H9 (cell line): Measurements from ENCODE around the gene PRRC1. TPM values are rescaled to one million over a fixed set of nuclear protein-coding genes. Genes with fewer than 3 reads are reported as not detected.

Source experiments
- DNase-seq: peaks from one replicate; pipeline ENCODE4 v3.0.0-alpha.2; 2017
- H2AFZ ChIP-seq: one replicate; pipeline ENCODE4 v1.6.1; 2013; ENCODE audit warnings: mild to moderate bottlenecking, low read length, control low read depth, moderate library complexity
- H2AK5ac ChIP-seq: 2 replicates; pipeline ENCODE4 v1.6.1; 2013; ENCODE audit warnings: low read length, control low read depth, mixed read lengths; ENCODE audit not compliant: insufficient read length
- H2BK120ac ChIP-seq: one replicate; pipeline ENCODE4 v1.6.1; 2013; ENCODE audit warnings: low read depth, mild to moderate bottlenecking, low read length, control low read depth, inconsistent platforms; ENCODE audit not compliant: poor library complexity, severe bottlenecking
- H2BK12ac ChIP-seq: 2 replicates; pipeline ENCODE4 v1.6.1; 2013; ENCODE audit warnings: low read length, control low read depth, mixed read lengths, low read depth; ENCODE audit not compliant: insufficient read length
- H2BK15ac ChIP-seq: 2 replicates; pipeline ENCODE4 v1.6.1; 2013; ENCODE audit warnings: low read depth, low read length, control low read depth
- H2BK20ac ChIP-seq: one replicate; pipeline ENCODE4 v1.6.1; 2013; ENCODE audit warnings: low read depth, mild to moderate bottlenecking, low read length, control low read depth, inconsistent platforms; ENCODE audit not compliant: poor library complexity, severe bottlenecking
- H2BK5ac ChIP-seq: 2 replicates; pipeline ENCODE4 v1.6.1; 2013; ENCODE audit warnings: low read length, control low read depth, mixed read lengths; ENCODE audit not compliant: insufficient read length
- H3K14ac ChIP-seq: 2 replicates; pipeline ENCODE4 v1.6.1; 2013; ENCODE audit warnings: low read length, control low read depth; ENCODE audit not compliant: insufficient read depth
- H3K18ac ChIP-seq: 2 replicates; pipeline ENCODE4 v1.6.1; 2013; ENCODE audit warnings: low read depth, mild to moderate bottlenecking, mixed read lengths, low read length, control low read depth; ENCODE audit not compliant: insufficient read length
- H3K23ac ChIP-seq: 2 replicates; pipeline ENCODE4 v1.6.1; 2013; ENCODE audit warnings: low read length, control low read depth, mixed read lengths, low read depth; ENCODE audit not compliant: insufficient read length
- H3K23me2 ChIP-seq: 2 replicates; pipeline ENCODE4 v1.6.1; 2013; ENCODE audit warnings: low read depth, mild to moderate bottlenecking, mixed read lengths, low read length, control low read depth; ENCODE audit not compliant: insufficient read length, poor library complexity, severe bottlenecking
- H3K27ac ChIP-seq: 2 replicates; pipeline ENCODE4 v1.5.1; 2013; ENCODE audit warnings: low read length, control low read depth, mixed read lengths, low read depth; ENCODE audit not compliant: insufficient read length
- H3K27me3 ChIP-seq: 2 replicates; pipeline ENCODE4 v1.6.1; 2013; ENCODE audit warnings: low read length, control low read depth, inconsistent platforms; ENCODE audit not compliant: insufficient read depth
- H3K4ac ChIP-seq: 2 replicates; pipeline ENCODE4 v1.6.1; 2013; ENCODE audit warnings: low read depth, mild to moderate bottlenecking, control low read depth, inconsistent platforms, low read length, moderate library complexity
- H3K4me1 ChIP-seq: 2 replicates; pipeline ENCODE4 v1.6.1; 2013; ENCODE audit warnings: low read length, control low read depth, inconsistent platforms; ENCODE audit not compliant: insufficient read depth
- H3K4me2 ChIP-seq: 2 replicates; pipeline ENCODE4 v1.6.1; 2013; ENCODE audit warnings: low read length, control low read depth, mixed read lengths; ENCODE audit not compliant: insufficient read length, insufficient read depth
- H3K56ac ChIP-seq: 2 replicates; pipeline ENCODE4 v1.6.1; 2013; ENCODE audit warnings: low read depth, mild to moderate bottlenecking, mixed read lengths, low read length, control low read depth; ENCODE audit not compliant: insufficient read length
- H3K79me1 ChIP-seq: 2 replicates; pipeline ENCODE4 v1.6.1; 2013; ENCODE audit warnings: low read depth, mild to moderate bottlenecking, moderate library complexity, low read length, control low read depth, inconsistent platforms; ENCODE audit not compliant: insufficient read depth, poor library complexity, severe bottlenecking
- H3K79me2 ChIP-seq: 2 replicates; pipeline ENCODE4 v1.6.1; 2013; ENCODE audit warnings: low read length, control low read depth, inconsistent platforms; ENCODE audit not compliant: insufficient read depth
- H3K9ac ChIP-seq: 2 replicates; pipeline ENCODE4 v1.6.1; 2013; ENCODE audit warnings: low read length, control low read depth, mixed read lengths; ENCODE audit not compliant: insufficient read length; ENCODE audit errors: extremely low read depth
- H3K9me3 ChIP-seq: one replicate; pipeline ENCODE4 v1.6.1; 2013; ENCODE audit warnings: low read depth, low read length, inconsistent platforms; ENCODE audit not compliant: control insufficient read depth
- H3T11ph ChIP-seq: one replicate; pipeline ENCODE4 v1.6.1; 2013; ENCODE audit warnings: mild to moderate bottlenecking, low read length, control low read depth, inconsistent platforms
- H4K20me1 ChIP-seq: one replicate; pipeline ENCODE4 v1.6.1; 2013; ENCODE audit not compliant: control insufficient read depth, insufficient read length, insufficient read depth
- H4K5ac ChIP-seq: 2 replicates; pipeline ENCODE4 v1.6.1; 2013; ENCODE audit warnings: low read depth, mild to moderate bottlenecking, mixed read lengths, low read length, control low read depth; ENCODE audit not compliant: insufficient read length
- H4K8ac ChIP-seq: replicated peaks from 2 replicates; pipeline ENCODE4 v1.6.1; 2013; ENCODE audit warnings: low read length, control low read depth, mixed read lengths, low read depth; ENCODE audit not compliant: insufficient read length
- H4K91ac ChIP-seq: 2 replicates; pipeline ENCODE4 v1.6.1; 2013; ENCODE audit warnings: low read depth, mild to moderate bottlenecking, moderate library complexity, mixed read lengths, low read length, control low read depth; ENCODE audit not compliant: insufficient read length
- H3K27ac Mint-ChIP-seq, 3 experiments: 2 replicates in 2 of 3; 3 replicates in 1 of 3; pipeline ENCODE4 v1.8.0; 2020 to 2021; ENCODE audit warnings: mixed read lengths in 3 of 3, mild to moderate bottlenecking in 1 of 3, moderate library complexity in 1 of 3
- H3K27me3 Mint-ChIP-seq: 2 replicates; pipeline ENCODE4 v1.8.0; 2021; ENCODE audit warnings: low read depth, mild to moderate bottlenecking, moderate library complexity, mixed read lengths
- H3K36me3 Mint-ChIP-seq, 3 experiments: 2 replicates in 2 of 3; 3 replicates in 1 of 3; pipeline ENCODE4 v1.8.0; 2020 to 2021; ENCODE audit warnings: low read depth in 3 of 3, mixed read lengths in 3 of 3; ENCODE audit not compliant: insufficient read depth in 1 of 3
- H3K4me1 Mint-ChIP-seq, 2 experiments: 2 replicates each; pipeline ENCODE4 v1.8.0; 2020; ENCODE audit warnings: mixed read lengths in 2 of 2
- H3K4me3 Mint-ChIP-seq, 2 experiments: 2 replicates in 1 of 2; 3 replicates in 1 of 2; pipeline ENCODE4 v1.8.0; 2020 to 2021; ENCODE audit warnings: mild to moderate bottlenecking in 2 of 2, mixed read lengths in 2 of 2, moderate library complexity in 1 of 2
- H3K9me3 Mint-ChIP-seq, 2 experiments: 2 replicates in 1 of 2; 3 replicates in 1 of 2; pipeline ENCODE4 v1.8.0; 2020; ENCODE audit warnings: mild to moderate bottlenecking in 2 of 2, mixed read lengths in 2 of 2, moderate library complexity in 1 of 2
- WGBS: extraction: QIAGEN DNeasy Blood & Tissue Kit; methylation state at CpG from one replicate; pipeline ENCODE4 v1.1.7; 2013; ENCODE audit warnings: missing lambda C conversion rate, low lambda C conversion rate, mixed read lengths; ENCODE audit not compliant: insufficient read length; ENCODE audit errors: extremely low coverage; 5-methylcytosine and 5-hydroxymethylcytosine counted together
- total RNA-seq: library from RNA; stranded (reverse); gene quantifications from 2 replicates; pipeline ENCODE4 v1.2.1, GENCODE V29; 2021
- TF ChIP-seq, protein P1 (sequence below): fragments of 200-600 bp; sonication (generic); conservative IDR thresholded peaks from 3 replicates; pipeline ENCODE4 v1.8.0; 2021; ENCODE audit warnings: antibody characterized with exemption, mild to moderate bottlenecking

The PRRC1 gene
- total RNA-seq, 1 experiment from 2014 or later, result 70.7 TPM

DNA sequence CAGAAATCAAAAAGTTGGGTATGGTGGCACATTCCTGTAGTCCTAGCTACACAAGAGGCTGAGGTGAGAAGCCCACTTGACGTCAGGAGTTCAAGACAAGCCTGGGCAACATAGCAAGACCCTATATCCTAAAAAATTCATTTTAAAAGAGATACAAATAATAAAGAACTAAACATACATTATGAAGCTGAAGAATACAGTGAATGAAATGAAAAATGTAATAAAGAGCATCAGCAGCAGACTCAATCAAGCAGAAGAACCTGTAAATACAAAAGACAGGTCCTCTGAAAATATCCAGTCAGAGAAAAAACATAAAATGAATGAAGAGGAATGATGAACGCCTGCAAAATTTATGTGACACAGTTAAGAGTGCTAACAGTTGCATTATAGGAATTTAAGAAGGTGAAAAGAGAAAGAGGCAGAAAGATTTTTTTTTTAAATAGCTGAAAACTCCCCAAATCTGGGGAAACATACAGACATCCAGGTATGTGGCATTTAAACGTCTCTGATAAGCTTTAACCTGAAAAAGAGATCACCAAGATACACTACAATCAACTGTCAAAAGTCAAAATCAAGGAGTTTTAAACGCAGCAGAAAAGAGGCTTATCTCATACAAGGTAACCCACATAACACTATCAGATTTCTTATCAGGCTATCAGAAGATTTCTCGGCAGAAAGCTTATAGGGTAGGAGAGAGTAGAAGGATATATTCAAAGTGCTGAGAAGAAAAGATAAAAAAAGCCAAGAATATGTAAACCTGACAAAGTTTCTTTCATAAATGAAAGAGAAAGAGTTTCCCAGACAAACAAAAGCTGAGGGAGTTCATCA lies 57.6 kb downstream of the PRRC1 start:
- no peak overlapping the region for H4K91ac ChIP-seq
- no CpG with 5 or more reads among the region's 5 CpGs for WGBS

More for the DNA sequence above, 57.6 kb downstream of the PRRC1 start:
- DNase-seq, result no peak
- Histone ChIP-seq H2AFZ (no peak overlapping the region), H4K20me1 (no peaks in the 10 kb centered on the region), H3K4ac (no peak overlapping the region), H3K9me3 (no peaks in the 10 kb centered on the region), H3K23me2 (no peaks in the 10 kb centered on the region), H3K14ac (no peak overlapping the region), H2BK20ac (no peak overlapping the region), H3K27ac (no peak overlapping the region), H4K5ac (no peak overlapping the region), H3K9ac (no peak overlapping the region), H2BK120ac (no peak overlapping the region), H2BK12ac (no peak overlapping the region), H3K27me3 (no peaks in the 10 kb centered on the region), H3K23ac (no peak overlapping the region), H2AK5ac (no peak overlapping the region), H3K79me1 (no peaks in the 10 kb centered on the region), H3K56ac (no peak overlapping the region), H3K79me2 (no peaks in the 10 kb centered on the region), H3K18ac (no peak overlapping the region), H4K8ac (no peak overlapping the region), H3T11ph (no peak overlapping the region), H3K4me2 (no peak overlapping the region), H2BK15ac (no peak overlapping the region), H2BK5ac (no peak overlapping the region), H3K4me1 (no peaks in the 10 kb centered on the region)
- Mint-ChIP-seq H3K27ac (no peak overlapping the region), H3K27me3 (no peaks in the 10 kb centered on the region), H3K36me3 (no peaks in the 10 kb centered on the region; a peak in 2 of 7 replicates), H3K4me3 (no peak overlapping the region), H3K9me3 (peaks cover 5 to 8% of the 10 kb centered on the region in 2 experiments; a peak in 4 of 5 replicates), H3K4me1 (no peaks in the 10 kb centered on the region)
- TF ChIP-seq, protein P1, sequence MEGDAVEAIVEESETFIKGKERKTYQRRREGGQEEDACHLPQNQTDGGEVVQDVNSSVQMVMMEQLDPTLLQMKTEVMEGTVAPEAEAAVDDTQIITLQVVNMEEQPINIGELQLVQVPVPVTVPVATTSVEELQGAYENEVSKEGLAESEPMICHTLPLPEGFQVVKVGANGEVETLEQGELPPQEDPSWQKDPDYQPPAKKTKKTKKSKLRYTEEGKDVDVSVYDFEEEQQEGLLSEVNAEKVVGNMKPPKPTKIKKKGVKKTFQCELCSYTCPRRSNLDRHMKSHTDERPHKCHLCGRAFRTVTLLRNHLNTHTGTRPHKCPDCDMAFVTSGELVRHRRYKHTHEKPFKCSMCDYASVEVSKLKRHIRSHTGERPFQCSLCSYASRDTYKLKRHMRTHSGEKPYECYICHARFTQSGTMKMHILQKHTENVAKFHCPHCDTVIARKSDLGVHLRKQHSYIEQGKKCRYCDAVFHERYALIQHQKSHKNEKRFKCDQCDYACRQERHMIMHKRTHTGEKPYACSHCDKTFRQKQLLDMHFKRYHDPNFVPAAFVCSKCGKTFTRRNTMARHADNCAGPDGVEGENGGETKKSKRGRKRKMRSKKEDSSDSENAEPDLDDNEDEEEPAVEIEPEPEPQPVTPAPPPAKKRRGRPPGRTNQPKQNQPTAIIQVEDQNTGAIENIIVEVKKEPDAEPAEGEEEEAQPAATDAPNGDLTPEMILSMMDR, result no peak
